Measurements from ENCODE around the gene RACGAP1.

- TF ChIP-seq SMC3 (IDR thresholded peaks at IDR 0.05; ENCODE audit: low read depth, low read length) (no peak), PBX3 (IDR thresholded peaks at IDR 0.05) (no peak), CTCF (IDR thresholded peaks at IDR 0.05) (no peak), NRF1 (IDR thresholded peaks at IDR 0.05; ENCODE audit: low read depth, low read length) (no peak), NFIC (IDR thresholded peaks at IDR 0.05; ENCODE audit: borderline replicate concordance) (no peak), USF2 (IDR thresholded peaks at IDR 0.05; ENCODE audit: borderline replicate concordance, low read depth, low read length) (no peak), RCOR1 (IDR thresholded peaks at IDR 0.05; ENCODE audit: low read length) (no peak), EP300 (IDR thresholded peaks at IDR 0.05; ENCODE audit: borderline replicate concordance in 1 of 2, low read depth in 1 of 2, low read length in 1 of 2) (no peak), TCF12 (IDR thresholded peaks at IDR 0.05) (no peak)
Observed at GRCh38 chr12:49969651-49970429, 55.5 kb downstream of the RACGAP1 start.
